ENCODE results near the gene ALG2.

GRCh38 chr9:99184110-99184474 lies 37.6 kb downstream of the ALG2 start:
- TF ChIP-seq POLR2A (IDR thresholded peaks at IDR 0.05): no peak
- no peak for TF ChIP-seq CTCF (IDR thresholded peaks at IDR 0.05)
